WTC11 (cell line): ENCODE results near the gene PREX1.

Experiments used
- NFE2L1 ChIP-seq: sonication (generic); formaldehyde crosslinking; IDR thresholded peaks from 2 replicates; pipeline ENCODE4 v1.8.1; 2023; ENCODE audit warnings: missing genetic modification reagents
- NR2C2 ChIP-seq: sonication (generic); formaldehyde crosslinking; IDR thresholded peaks from 2 replicates; pipeline ENCODE4 v1.8.0; 2022; ENCODE audit warnings: mild to moderate bottlenecking, missing genetic modification reagents
- TF ChIP-seq, protein P1 (sequence below): fragments of 200-600 bp; IDR thresholded peaks from 2 replicates; pipeline ENCODE4 v1.8.0; 2022; ENCODE audit warnings: antibody characterized with exemption
- TF ChIP-seq, protein P2 (sequence below): sonication (generic); formaldehyde crosslinking; IDR thresholded peaks from 2 replicates; pipeline ENCODE4 v1.8.1; 2023; ENCODE audit warnings: mild to moderate bottlenecking, moderate library complexity, missing genetic modification reagents
- TF ChIP-seq, protein P3 (sequence below): sonication (generic); formaldehyde crosslinking; IDR thresholded peaks from 2 replicates; pipeline ENCODE4 v1.8.1; 2023; ENCODE audit warnings: mild to moderate bottlenecking, missing genetic modification reagents, moderate library complexity

DNA sequence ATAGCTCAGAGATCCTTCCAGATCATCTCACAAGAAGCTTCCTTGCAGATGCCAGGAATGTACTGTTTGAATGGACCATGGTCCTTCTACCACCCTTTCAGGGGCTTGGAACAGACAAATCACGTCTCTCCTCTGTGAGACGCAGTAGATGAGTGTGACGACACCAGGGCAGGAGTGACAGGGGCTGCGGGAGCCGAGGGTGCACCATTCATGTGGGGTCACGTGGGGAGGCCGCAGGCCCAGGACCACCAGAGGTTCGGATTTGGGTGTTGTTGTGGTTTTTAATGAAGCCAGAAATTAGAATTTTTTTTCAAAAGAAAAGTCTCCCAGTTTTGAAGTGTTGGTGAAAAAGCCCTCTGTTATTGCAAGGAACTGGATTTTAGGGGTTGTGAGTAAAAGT is 79.2 kb downstream of the PREX1 start:
- TF ChIP-seq, protein P1, sequence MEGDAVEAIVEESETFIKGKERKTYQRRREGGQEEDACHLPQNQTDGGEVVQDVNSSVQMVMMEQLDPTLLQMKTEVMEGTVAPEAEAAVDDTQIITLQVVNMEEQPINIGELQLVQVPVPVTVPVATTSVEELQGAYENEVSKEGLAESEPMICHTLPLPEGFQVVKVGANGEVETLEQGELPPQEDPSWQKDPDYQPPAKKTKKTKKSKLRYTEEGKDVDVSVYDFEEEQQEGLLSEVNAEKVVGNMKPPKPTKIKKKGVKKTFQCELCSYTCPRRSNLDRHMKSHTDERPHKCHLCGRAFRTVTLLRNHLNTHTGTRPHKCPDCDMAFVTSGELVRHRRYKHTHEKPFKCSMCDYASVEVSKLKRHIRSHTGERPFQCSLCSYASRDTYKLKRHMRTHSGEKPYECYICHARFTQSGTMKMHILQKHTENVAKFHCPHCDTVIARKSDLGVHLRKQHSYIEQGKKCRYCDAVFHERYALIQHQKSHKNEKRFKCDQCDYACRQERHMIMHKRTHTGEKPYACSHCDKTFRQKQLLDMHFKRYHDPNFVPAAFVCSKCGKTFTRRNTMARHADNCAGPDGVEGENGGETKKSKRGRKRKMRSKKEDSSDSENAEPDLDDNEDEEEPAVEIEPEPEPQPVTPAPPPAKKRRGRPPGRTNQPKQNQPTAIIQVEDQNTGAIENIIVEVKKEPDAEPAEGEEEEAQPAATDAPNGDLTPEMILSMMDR: no peak
- TF ChIP-seq NR2C2 (CRISPR knock-in tag) (no peak), NFE2L1 (CRISPR knock-in tag) (no peak)
- TF ChIP-seq, protein P2, sequence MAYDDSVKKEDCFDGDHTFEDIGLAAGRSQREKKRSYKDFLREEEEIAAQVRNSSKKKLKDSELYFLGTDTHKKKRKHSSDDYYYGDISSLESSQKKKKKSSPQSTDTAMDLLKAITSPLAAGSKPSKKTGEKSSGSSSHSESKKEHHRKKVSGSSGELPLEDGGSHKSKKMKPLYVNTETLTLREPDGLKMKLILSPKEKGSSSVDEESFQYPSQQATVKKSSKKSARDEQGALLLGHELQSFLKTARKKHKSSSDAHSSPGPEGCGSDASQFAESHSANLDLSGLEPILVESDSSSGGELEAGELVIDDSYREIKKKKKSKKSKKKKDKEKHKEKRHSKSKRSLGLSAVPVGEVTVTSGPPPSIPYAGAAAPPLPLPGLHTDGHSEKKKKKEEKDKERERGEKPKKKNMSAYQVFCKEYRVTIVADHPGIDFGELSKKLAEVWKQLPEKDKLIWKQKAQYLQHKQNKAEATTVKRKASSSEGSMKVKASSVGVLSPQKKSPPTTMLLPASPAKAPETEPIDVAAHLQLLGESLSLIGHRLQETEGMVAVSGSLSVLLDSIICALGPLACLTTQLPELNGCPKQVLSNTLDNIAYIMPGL: no peak
- TF ChIP-seq, protein P3, sequence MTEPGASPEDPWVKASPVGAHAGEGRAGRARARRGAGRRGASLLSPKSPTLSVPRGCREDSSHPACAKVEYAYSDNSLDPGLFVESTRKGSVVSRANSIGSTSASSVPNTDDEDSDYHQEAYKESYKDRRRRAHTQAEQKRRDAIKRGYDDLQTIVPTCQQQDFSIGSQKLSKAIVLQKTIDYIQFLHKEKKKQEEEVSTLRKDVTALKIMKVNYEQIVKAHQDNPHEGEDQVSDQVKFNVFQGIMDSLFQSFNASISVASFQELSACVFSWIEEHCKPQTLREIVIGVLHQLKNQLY (CRISPR knock-in tag): no peak
